ENCODE measurements around the gene B4GALT6. TPM values are rescaled to one million over a fixed set of nuclear protein-coding genes. Genes with fewer than 3 reads are reported as not detected.
A peak's percentile ranks its signal among the peaks of the same experiment; 100 is the strongest.

The B4GALT6 gene
- total and polyA plus RNA-seq, 2 of the 13 experiments (the other 11 are each of a cell fraction or from before 2014, with no cell fraction given): 1.9 to 3.3 TPM

DNA sequence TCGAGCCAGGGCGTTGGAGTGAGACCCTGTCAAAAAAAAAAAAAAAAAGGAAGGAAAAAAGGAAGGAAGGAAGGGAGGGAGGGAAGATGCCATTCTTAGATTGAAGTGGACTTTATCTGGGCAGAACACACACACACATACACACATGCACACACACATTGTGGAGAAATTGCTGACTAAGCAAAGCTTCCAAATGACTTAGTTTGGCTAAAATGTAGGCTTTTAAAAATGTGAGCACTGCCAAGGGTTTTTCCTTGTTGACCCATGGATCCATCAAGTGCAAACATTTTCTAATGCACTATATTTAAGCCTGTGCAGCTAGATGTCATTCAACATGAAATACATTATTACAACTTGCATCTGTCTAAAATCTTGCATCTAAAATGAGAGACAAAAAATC, 93.3 kb downstream of the B4GALT6 start:
- ChIA-PET CTCF (ENCODE audit: low intra/inter-chr PET ratio, low total read pairs) (interaction anchor here (1.2 kb wide), 1 partner anchor 15 kb away, joined by 3 read pairs; no protein-coding TSS in a partner anchor), POLR2A (interaction anchor here (0.6 to 2.2 kb wide), 19 partner anchors 9 to 490 kb away, joined by 3 to 19 read pairs (median 4); partner anchors contain the start of gene TRAPPC8)
- Histone ChIP-seq H3K9ac (ENCODE audit: insufficient read depth, low read depth, low read length) (no peak overlapping the region), H3K79me2 (ENCODE audit: insufficient read depth, low read length) (peaks cover 7% of the 10 kb centered on the region), H3K36me3 (replicated peaks in 1 of 2; ENCODE audit: control insufficient read depth in 1 of 2, insufficient read depth in 2 of 2, low read length in 2 of 2) (peaks cover 2 to 21% of the 10 kb centered on the region in 2 experiments; a peak in 2 of 5 replicates), H3K27me3 (ENCODE audit: control insufficient read depth in 1 of 2, insufficient read depth in 2 of 2, low read length in 2 of 2) (no peaks in the 10 kb centered on the region), H3K4me1 (ENCODE audit: insufficient read depth, low read length) (peaks cover 99% of the 10 kb centered on the region), H3K27ac (ENCODE audit: extremely low read length, insufficient read depth, low read length) (peak overlapping the region; percentile 39), H3K4me2 (ENCODE audit: low read depth, low read length) (peak overlapping the region; percentile 77), H4K20me1 (ENCODE audit: insufficient read depth, low read length) (no peaks in the 10 kb centered on the region), H3K9me3 (ENCODE audit: low read length) (no peaks in the 10 kb centered on the region), H3K4me3 (replicated peaks in 1 of 3; ENCODE audit: insufficient read depth in 1 of 3, low read depth in 2 of 3, low read length in 3 of 3) (peak overlapping the region in 2 of 3 experiments; percentile 17; a peak in 4 of 6 replicates), H2AFZ (ENCODE audit: low read length) (no peak overlapping the region)
- intact Hi-C loops (cut with micrococcal nuclease; ENCODE audit: unreplicated experiment) (loop anchor here (5.0 to 10.0 kb wide), 2 partner anchors 34 to 94 kb away; partner anchors contain the start of gene B4GALT6), in situ Hi-C loops (cut with HindIII; ENCODE audit: extremely low pct_ligation_motif_present, low pct_unique_long_range_greater_than_20kb) (no loop called here)
- DNase-seq (ENCODE audit: low spot score): no peak
- BruUV-seq (replicated peaks): no TSS peak
- 23% methylated on average over 2 of the region's 2 CpGs for WGBS (ENCODE audit: low lambda C conversion rate)
- peak; percentile 8 for FAIRE-seq
- ATAC-seq: no peak
- 0 out of 2 replicates have a peak, but pooled peaks have one; percentile 17 for TF ChIP-seq CCDC6 (CRISPR knock-in tag; IDR thresholded peaks at IDR 0.05)
- TF ChIP-seq, protein P1, sequence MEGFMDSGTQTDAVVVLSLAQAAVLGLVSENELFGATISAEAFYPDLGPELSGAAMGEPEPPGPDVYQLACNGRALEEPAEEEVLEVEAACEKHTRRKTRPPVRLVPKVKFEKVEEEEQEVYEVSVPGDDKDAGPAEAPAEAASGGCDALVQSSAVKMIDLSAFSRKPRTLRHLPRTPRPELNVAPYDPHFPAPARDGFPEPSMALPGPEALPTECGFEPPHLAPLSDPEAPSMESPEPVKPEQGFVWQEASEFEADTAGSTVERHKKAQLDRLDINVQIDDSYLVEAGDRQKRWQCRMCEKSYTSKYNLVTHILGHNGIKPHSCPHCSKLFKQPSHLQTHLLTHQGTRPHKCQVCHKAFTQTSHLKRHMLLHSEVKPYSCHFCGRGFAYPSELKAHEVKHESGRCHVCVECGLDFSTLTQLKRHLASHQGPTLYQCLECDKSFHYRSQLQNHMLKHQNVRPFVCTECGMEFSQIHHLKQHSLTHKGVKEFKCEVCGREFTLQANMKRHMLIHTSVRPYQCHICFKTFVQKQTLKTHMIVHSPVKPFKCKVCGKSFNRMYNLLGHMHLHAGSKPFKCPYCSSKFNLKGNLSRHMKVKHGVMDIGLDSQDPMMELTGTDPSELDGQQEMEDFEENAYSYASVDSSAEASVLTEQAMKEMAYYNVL (CRISPR knock-in tag; IDR thresholded peaks at IDR 0.05; ENCODE audit: borderline replicate concordance): 0 out of 2 replicates have a peak, but pooled peaks have one; percentile 28
- TF ChIP-seq ZFX (CRISPR knock-in tag; IDR thresholded peaks at IDR 0.05; ENCODE audit: low read depth): no peak
- TF ChIP-seq, protein P2, sequence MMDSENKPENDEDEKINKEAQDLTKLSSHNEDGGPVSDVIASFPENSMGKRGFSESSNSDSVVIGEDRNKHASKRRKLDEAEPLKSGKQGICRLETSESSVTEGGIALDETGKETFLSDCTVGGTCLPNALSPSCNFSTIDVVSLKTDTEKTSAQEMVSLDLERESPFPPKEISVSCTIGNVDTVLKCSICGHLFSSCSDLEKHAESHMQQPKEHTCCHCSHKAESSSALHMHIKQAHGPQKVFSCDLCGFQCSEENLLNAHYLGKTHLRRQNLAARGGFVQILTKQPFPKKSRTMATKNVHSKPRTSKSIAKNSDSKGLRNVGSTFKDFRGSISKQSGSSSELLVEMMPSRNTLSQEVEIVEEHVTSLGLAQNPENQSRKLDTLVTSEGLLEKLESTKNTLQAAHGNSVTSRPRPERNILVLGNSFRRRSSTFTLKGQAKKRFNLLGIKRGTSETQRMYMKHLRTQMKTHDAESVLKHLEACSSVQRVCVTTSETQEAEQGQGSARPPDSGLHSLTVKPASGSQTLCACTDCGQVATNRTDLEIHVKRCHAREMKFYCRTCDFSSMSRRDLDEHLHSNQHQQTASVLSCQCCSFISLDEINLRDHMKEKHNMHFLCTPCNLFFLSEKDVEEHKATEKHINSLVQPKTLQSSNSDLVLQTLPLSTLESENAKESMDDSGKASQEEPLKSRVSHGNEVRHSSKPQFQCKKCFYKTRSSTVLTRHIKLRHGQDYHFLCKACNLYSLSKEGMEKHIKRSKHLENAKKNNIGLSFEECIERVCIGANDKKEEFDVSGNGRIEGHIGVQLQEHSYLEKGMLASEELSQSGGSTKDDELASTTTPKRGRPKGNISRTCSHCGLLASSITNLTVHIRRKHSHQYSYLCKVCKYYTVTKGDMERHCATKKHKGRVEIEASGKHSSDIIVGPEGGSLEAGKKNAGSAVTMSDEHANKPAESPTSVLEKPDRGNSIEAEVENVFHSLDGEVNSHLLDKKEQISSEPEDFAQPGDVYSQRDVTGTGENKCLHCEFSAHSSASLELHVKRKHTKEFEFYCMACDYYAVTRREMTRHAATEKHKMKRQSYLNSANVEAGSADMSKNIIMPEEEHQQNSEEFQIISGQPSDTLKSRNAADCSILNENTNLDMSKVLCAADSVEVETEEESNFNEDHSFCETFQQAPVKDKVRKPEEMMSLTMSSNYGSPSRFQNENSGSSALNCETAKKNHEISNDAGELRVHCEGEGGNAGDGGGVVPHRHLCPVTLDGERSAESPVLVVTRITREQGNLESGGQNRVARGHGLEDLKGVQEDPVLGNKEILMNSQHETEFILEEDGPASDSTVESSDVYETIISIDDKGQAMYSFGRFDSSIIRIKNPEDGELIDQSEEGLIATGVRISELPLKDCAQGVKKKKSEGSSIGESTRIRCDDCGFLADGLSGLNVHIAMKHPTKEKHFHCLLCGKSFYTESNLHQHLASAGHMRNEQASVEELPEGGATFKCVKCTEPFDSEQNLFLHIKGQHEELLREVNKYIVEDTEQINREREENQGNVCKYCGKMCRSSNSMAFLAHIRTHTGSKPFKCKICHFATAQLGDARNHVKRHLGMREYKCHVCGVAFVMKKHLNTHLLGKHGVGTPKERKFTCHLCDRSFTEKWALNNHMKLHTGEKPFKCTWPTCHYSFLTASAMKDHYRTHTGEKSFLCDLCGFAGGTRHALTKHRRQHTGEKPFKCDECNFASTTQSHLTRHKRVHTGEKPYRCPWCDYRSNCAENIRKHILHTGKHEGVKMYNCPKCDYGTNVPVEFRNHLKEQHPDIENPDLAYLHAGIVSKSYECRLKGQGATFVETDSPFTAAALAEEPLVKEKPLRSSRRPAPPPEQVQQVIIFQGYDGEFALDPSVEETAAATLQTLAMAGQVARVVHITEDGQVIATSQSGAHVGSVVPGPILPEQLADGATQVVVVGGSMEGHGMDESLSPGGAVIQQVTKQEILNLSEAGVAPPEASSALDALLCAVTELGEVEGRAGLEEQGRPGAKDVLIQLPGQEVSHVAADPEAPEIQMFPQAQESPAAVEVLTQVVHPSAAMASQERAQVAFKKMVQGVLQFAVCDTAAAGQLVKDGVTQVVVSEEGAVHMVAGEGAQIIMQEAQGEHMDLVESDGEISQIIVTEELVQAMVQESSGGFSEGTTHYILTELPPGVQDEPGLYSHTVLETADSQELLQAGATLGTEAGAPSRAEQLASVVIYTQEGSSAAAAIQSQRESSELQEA (CRISPR knock-in tag; IDR thresholded peaks at IDR 0.05; ENCODE audit: not compliant biosample characterization): no peak
- TF ChIP-seq ZMAT3 (CRISPR knock-in tag; conservative IDR thresholded peaks at IDR 0.05): no peak
- TF ChIP-seq, protein P3, sequence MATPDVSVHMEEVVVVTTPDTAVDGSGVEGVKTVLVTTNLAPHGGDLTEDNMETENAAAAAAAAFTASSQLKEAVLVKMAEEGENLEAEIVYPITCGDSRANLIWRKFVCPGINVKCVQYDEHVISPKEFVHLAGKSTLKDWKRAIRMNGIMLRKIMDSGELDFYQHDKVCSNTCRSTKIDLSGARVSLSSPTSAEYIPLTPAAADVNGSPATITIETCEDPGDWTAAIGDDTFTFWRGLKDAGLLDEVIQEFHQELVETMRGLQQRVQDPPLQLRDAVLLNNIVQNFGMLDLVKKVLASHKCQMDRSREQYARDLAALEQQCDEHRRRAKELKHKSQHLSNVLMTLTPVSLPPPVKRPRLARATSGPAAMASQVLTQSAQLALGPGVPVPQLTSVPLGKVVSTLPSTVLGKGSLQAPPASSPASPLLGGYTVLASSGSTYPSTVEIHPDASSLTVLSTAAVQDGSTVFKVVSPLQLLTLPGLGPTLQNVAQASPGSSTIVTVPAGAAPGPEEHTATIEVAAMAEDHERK (CRISPR knock-in tag; IDR thresholded peaks at IDR 0.05; ENCODE audit: low read depth): no peak
- TF ChIP-seq ZNF337 (CRISPR knock-in tag; IDR thresholded peaks at IDR 0.05; ENCODE audit: borderline replicate concordance, low read depth): no peak
- TF ChIP-seq ZNF546 (CRISPR knock-in tag; conservative IDR thresholded peaks at IDR 0.05): no peak
- TF ChIP-seq, protein P4, sequence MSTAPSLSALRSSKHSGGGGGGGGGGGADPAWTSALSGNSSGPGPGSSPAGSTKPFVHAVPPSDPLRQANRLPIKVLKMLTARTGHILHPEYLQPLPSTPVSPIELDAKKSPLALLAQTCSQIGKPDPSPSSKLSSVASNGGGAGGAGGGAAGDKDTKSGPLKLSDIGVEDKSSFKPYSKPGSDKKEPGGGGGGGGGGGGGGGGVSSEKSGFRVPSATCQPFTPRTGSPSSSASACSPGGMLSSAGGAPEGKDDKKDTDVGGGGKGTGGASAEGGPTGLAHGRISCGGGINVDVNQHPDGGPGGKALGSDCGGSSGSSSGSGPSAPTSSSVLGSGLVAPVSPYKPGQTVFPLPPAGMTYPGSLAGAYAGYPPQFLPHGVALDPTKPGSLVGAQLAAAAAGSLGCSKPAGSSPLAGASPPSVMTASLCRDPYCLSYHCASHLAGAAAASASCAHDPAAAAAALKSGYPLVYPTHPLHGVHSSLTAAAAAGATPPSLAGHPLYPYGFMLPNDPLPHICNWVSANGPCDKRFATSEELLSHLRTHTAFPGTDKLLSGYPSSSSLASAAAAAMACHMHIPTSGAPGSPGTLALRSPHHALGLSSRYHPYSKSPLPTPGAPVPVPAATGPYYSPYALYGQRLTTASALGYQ (CRISPR knock-in tag; IDR thresholded peaks at IDR 0.05): 0 out of 2 replicates have a peak, but pooled peaks have one; percentile 1

All from HepG2 (cell line).